ENCODE results near the gene IDNK.

IDNK gene

DNA sequence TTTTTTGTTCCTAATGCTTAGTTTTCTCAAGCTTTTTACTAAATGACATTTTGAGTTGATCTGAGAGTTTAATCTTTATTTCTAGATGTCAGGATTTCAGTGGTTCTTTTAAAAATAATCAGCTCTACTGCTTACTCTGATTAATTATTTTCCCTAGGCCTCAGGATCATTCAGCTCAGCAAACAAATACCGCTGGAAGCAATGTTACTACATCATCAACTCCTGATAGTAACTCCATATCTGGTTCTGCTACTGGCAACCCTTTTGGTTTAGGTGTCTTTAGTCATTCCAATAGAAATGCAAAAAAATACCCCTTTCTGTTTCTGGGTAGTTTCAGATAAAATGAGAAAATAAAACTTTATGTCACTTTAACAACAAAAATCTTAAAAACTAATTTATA is 5.6 kb upstream of the IDNK start:
- Histone ChIP-seq H3K27ac (no peak overlapping the region), H3K4me1 (peaks cover 0 to 3% (median 0%) of the 10 kb centered on the region in 4 donors), H3K9me3 (no peaks in the 10 kb centered on the region), H3K36me3 (no peaks in the 10 kb centered on the region), H3K27me3 (no peaks in the 10 kb centered on the region), H3K4me3 (no peak overlapping the region)
- TF ChIP-seq, protein P1, sequence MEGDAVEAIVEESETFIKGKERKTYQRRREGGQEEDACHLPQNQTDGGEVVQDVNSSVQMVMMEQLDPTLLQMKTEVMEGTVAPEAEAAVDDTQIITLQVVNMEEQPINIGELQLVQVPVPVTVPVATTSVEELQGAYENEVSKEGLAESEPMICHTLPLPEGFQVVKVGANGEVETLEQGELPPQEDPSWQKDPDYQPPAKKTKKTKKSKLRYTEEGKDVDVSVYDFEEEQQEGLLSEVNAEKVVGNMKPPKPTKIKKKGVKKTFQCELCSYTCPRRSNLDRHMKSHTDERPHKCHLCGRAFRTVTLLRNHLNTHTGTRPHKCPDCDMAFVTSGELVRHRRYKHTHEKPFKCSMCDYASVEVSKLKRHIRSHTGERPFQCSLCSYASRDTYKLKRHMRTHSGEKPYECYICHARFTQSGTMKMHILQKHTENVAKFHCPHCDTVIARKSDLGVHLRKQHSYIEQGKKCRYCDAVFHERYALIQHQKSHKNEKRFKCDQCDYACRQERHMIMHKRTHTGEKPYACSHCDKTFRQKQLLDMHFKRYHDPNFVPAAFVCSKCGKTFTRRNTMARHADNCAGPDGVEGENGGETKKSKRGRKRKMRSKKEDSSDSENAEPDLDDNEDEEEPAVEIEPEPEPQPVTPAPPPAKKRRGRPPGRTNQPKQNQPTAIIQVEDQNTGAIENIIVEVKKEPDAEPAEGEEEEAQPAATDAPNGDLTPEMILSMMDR (IDR thresholded peaks at IDR 0.05): no peak
- intact Hi-C loops (cut with DNase I; ENCODE audit: low total_unique reads): loop anchor here (10.0 kb wide), 1 partner anchor 252 kb away; no protein-coding TSS in a partner anchor
- DNase-seq: no peak

- H3K27me3 ChIP-seq: no peaks in the 10 kb centered on the region
- intact Hi-C loops (cut with DNase I; ENCODE audit: low total_unique reads): no loop called here
These were observed 1.9 kb upstream of the IDNK start for GRCh38 chr9:83620841-83621636.

GRCh38 chr9:83622433-83622938 is 457 bp upstream of the IDNK start:
- Histone ChIP-seq H3K4me3 (peak overlapping the region; percentile 73 to 74), H3K9me3 (no peaks in the 10 kb centered on the region), H3K27me3 (no peaks in the 10 kb centered on the region), H3K27ac (peak overlapping the region; percentile 82 to 85), H3K36me3 (peaks cover 0 to 8% (median 0%) of the 10 kb centered on the region in 3 donors), H3K4me1 (peaks cover 0 to 8% (median 4%) of the 10 kb centered on the region in 4 donors)
- intact Hi-C loops (cut with DNase I; ENCODE audit: low total_unique reads): no loop called here
- peak in 1 of 2 donors; percentile 46 for DNase-seq
- TF ChIP-seq, protein P1 (IDR thresholded peaks at IDR 0.05): no peak

More at GRCh38 chr9:83620841-83621636, 1.9 kb upstream of the IDNK start:
- DNase-seq: peak in 1 of 2 donors; percentile 24
- Histone ChIP-seq H3K9me3 (no peaks in the 10 kb centered on the region), H3K27ac (no peak overlapping the region), H3K36me3 (no peaks in the 10 kb centered on the region), H3K4me1 (peaks cover 0 to 8% (median 4%) of the 10 kb centered on the region in 4 donors), H3K4me3 (no peak overlapping the region)
- TF ChIP-seq, protein P1 (IDR thresholded peaks at IDR 0.05): peak; percentile 29 to 50

GRCh38 chr9:83623679-83624076 is 735 bp downstream of the IDNK start:
- DNase-seq: no peak
- H3K4me3 ChIP-seq: peak overlapping the region; percentile 73 to 74
- H3K36me3 ChIP-seq: peaks cover 0 to 11% (median 0%) of the 10 kb centered on the region in 3 donors
- no peaks in the 10 kb centered on the region for H3K27me3 ChIP-seq
- TF ChIP-seq, protein P1 (IDR thresholded peaks at IDR 0.05): no peak
- H3K27ac ChIP-seq: peak overlapping the region; percentile 82 to 85
- H3K9me3 ChIP-seq: no peaks in the 10 kb centered on the region
- intact Hi-C loops (cut with DNase I; ENCODE audit: low total_unique reads): no loop called here
- peaks cover 0 to 8% (median 4%) of the 10 kb centered on the region in 4 donors for H3K4me1 ChIP-seq

GRCh38 chr9:83625178-83625577 is 2.2 kb downstream of the IDNK start:
- DNase-seq: no peak
- Histone ChIP-seq H3K4me1 (peaks cover 0 to 8% (median 4%) of the 10 kb centered on the region in 4 donors), H3K9me3 (no peaks in the 10 kb centered on the region), H3K4me3 (no peak overlapping the region), H3K36me3 (peaks cover 0 to 24% (median 0%) of the 10 kb centered on the region in 3 donors), H3K27ac (no peak overlapping the region), H3K27me3 (no peaks in the 10 kb centered on the region)
- TF ChIP-seq, protein P1 (IDR thresholded peaks at IDR 0.05): no peak
- intact Hi-C loops (cut with DNase I; ENCODE audit: low total_unique reads): no loop called here
